Urinary bladder (tissue), 4 donors: ENCODE measurements around the gene PDE1C. TPM values are rescaled to one million over a fixed set of nuclear protein-coding genes. Genes with fewer than 3 reads are reported as not detected.

Experiments used
- DNase-seq: peaks from one replicate; pipeline ENCODE4 v3.0.0-alpha.2; 2015; ENCODE audit errors: extremely low spot score
- H3K27ac ChIP-seq: one replicate; pipeline ENCODE4 v1.5.1; 2013; ENCODE audit warnings: low read depth, mild to moderate bottlenecking, moderate library complexity
- H3K36me3 ChIP-seq: one replicate; pipeline ENCODE4 v1.6.1; 2013; ENCODE audit warnings: mild to moderate bottlenecking, moderate library complexity; ENCODE audit not compliant: insufficient read depth
- H3K4me1 ChIP-seq: one replicate; pipeline ENCODE4 v1.6.1; 2013; ENCODE audit warnings: mild to moderate bottlenecking, moderate library complexity; ENCODE audit not compliant: insufficient read depth
- H3K4me3 ChIP-seq: one replicate; pipeline ENCODE4 v1.5.1; 2013; ENCODE audit warnings: low read depth, low read length
- WGBS: extraction: QIAGEN DNeasy Blood & Tissue Kit; methylation state at CpG from one replicate; pipeline ENCODE4 v1.1.7; 2013; 5-methylcytosine and 5-hydroxymethylcytosine counted together
- polyA plus RNA-seq: library from polyadenylated mRNA; stranded (reverse); fragments of 200-250 nt; gene quantifications from one replicate; pipeline ENCODE4 v1.2.3, GENCODE V29; 2013
- total RNA-seq: library from RNA; depleted of rRNA; stranded (reverse); fragments of >200 nt; gene quantifications from one replicate; pipeline ENCODE4 v1.2.3, GENCODE V29; 2014
- donor health status: healthy with polysubstance abuse.
- donor health status: healthy.

Gene PDE1C
- total and polyA plus RNA-seq, 2 donors, result 15.9 to 20.4 TPM

DNA sequence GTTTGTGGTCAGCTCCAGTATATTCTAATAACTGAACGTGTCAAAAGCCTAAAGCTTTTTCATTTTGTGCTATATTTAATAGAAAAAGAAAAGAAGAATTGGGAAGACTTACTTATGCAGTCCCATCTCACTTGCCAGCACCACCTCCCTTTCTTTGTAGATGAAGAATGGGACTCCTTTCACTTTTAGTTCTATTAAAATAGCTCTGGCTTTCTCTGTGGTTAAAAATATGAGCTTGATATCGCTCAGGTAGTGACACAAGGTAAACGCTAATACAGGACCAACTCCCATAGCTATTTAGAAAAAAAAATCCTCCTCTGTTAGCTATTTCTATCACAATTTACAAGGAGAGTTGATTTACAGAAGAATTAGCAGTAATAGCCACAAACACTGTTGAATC is 176.8 kb downstream of the PDE1C start:
- H3K4me3 ChIP-seq, result no peak overlapping the region
- WGBS, result 85% methylated on average over 3 of the region's 3 CpGs
- no peaks in the 10 kb centered on the region for H3K4me1 ChIP-seq
- no peaks in the 10 kb centered on the region for H3K36me3 ChIP-seq
- no peak for DNase-seq
- H3K27ac ChIP-seq, result no peak overlapping the region

GRCh38 chr7:31892099-31892829 is 177.9 kb downstream of the PDE1C start:
- no peaks in the 10 kb centered on the region for H3K36me3 ChIP-seq
- H3K4me3 ChIP-seq, result no peak overlapping the region
- DNase-seq, result no peak
- no peaks in the 10 kb centered on the region for H3K4me1 ChIP-seq
- 84% methylated on average over 3 of the region's 3 CpGs for WGBS
- H3K27ac ChIP-seq, result no peak overlapping the region

DNA sequence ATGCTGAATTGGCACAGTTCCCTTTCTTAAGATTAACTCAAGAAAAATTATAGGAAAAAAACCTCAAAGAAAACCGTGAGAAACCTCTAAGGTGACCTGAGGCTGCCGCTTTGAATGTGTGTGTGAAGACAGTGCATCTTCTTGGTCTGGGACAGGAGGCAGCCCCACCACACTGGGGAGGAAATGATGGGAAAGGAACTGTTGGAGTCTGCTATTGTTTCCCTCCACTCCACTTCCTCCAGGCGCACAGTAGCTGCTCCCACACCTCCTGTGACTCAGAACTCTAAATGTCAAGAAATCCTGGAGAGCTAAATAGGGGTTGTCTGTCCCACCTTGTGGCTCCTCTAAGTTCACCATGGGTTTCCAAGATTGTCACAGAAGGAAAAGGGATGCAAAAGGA is 179.4 kb downstream of the PDE1C start:
- Histone ChIP-seq H3K4me1 (no peaks in the 10 kb centered on the region), H3K4me3 (no peak overlapping the region), H3K27ac (no peak overlapping the region), H3K36me3 (no peaks in the 10 kb centered on the region)
- WGBS, result 82% methylated on average over 3 of the region's 3 CpGs
- DNase-seq, result no peak

DNA sequence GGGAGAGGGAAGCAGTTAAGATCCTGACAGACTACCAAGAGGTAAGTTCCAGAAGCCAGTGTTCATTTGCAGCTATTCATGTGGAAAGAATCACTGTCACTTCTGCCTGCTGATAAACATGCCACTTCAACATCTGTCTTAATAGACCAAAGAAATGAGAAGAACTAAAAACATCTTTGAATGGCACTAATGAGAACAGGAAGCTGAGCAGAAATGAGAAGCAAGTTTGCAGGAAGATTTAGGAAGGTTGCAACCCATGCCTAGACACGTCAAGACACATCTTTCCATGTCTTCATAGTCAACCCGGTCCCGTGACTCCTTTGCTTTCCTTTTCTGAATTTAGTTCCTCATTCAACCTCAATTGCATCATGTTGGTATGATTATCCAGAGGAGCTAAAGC is 180.0 kb downstream of the PDE1C start:
- 47% methylated on average over 3 of the region's 3 CpGs for WGBS
- no peak overlapping the region for H3K27ac ChIP-seq
- no peaks in the 10 kb centered on the region for H3K4me1 ChIP-seq
- no peak for DNase-seq
- H3K36me3 ChIP-seq, result no peaks in the 10 kb centered on the region
- H3K4me3 ChIP-seq, result no peak overlapping the region

- no peaks in the 10 kb centered on the region for H3K4me1 ChIP-seq
- no peaks in the 10 kb centered on the region for H3K36me3 ChIP-seq
- WGBS, result 98% methylated on average over 2 of the region's 2 CpGs
- no peak overlapping the region for H3K27ac ChIP-seq
- no peak for DNase-seq
- H3K4me3 ChIP-seq, result no peak overlapping the region
These were observed 183.2 kb downstream of the PDE1C start for GRCh38 chr7:31887006-31887405.

GRCh38 chr7:31885171-31885570 is 185.0 kb downstream of the PDE1C start:
- Histone ChIP-seq H3K4me1 (no peaks in the 10 kb centered on the region), H3K36me3 (no peaks in the 10 kb centered on the region), H3K4me3 (no peak overlapping the region), H3K27ac (no peak overlapping the region)
- 64% methylated on average over 2 of the region's 2 CpGs for WGBS
- no peak for DNase-seq

DNA sequence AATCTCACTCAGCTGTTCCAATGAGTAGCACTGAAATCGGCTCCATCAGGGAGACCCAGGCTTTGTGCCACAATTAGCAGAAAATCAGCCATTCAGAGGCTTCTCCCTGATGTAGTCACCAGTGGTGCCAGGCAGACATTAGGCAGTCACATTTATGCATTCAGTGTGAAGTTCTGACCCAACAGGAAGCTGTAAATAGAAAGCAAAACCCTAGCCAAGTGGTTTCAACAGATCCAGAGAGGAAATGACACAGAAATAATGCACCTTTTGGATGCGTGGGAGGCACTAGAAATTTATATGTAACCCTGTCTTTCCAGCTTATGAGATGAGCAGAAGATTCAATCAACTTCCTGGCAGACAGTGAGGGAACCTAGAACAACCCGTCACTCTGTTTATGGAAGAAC is 186.4 kb downstream of the PDE1C start:
- no peak overlapping the region for H3K4me3 ChIP-seq
- no peaks in the 10 kb centered on the region for H3K4me1 ChIP-seq
- H3K27ac ChIP-seq, result no peak overlapping the region
- no peaks in the 10 kb centered on the region for H3K36me3 ChIP-seq
- DNase-seq, result no peak
- WGBS, result 30% methylated on average over 3 of the region's 3 CpGs

GRCh38 chr7:31882187-31882586 is 188.0 kb downstream of the PDE1C start:
- Histone ChIP-seq H3K27ac (no peak overlapping the region), H3K4me1 (no peaks in the 10 kb centered on the region), H3K36me3 (no peaks in the 10 kb centered on the region), H3K4me3 (no peak overlapping the region)
- WGBS, result 64% methylated on average over 4 of the region's 4 CpGs
- DNase-seq, result no peak

DNA sequence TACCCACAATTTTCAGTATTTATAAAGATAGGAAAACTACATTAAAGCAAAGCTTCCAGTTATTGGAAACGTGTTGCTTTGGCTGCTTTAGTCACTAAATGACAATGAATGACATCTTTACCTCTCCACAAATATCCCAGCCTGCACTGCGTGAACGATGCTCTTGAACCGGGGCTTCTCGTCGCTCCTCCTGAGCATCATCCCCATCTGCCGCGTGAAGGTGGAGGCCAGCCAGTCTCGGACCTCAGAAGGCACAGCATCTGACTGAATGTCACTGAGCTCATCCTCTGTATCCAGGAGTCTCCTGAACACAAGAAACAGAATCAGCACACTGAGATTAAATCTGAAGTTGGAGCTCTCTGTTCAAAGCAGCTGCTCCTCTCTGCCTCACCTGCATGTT is 191.3 kb downstream of the PDE1C start:
- DNase-seq, result no peak
- Histone ChIP-seq H3K4me1 (no peaks in the 10 kb centered on the region), H3K27ac (no peak overlapping the region), H3K36me3 (no peaks in the 10 kb centered on the region), H3K4me3 (no peak overlapping the region)
- WGBS, result 89% methylated on average over 9 of the region's 9 CpGs

DNA sequence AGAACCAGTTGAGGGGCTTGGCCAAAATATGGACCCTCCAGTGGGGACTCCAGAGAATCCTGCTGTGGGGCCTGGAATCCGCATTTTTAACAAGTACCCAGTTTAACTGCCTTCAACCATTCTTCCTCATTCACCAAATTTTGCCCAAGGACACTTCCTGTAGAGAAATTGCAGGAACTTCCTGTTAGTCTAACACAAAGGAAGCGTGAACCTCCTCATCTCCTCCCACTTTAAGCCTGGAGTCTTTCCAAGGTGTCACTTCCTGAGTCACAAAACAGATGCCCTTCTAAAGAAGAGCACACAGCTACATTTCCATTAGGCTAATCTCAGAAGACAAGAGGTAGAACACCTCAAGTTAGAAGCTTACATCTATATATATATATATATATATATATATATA is 194.8 kb downstream of the PDE1C start:
- no peaks in the 10 kb centered on the region for H3K36me3 ChIP-seq
- no peak for DNase-seq
- WGBS, result 70% methylated on average over 2 of the region's 2 CpGs
- no peaks in the 10 kb centered on the region for H3K4me1 ChIP-seq
- no peak overlapping the region for H3K27ac ChIP-seq
- no peak overlapping the region for H3K4me3 ChIP-seq

GRCh38 chr7:31874631-31875386 is 195.4 kb downstream of the PDE1C start:
- H3K36me3 ChIP-seq, result no peaks in the 10 kb centered on the region
- DNase-seq, result no peak
- no peaks in the 10 kb centered on the region for H3K4me1 ChIP-seq
- no peak overlapping the region for H3K4me3 ChIP-seq
- WGBS, result 92% methylated on average over 4 of the region's 4 CpGs
- no peak overlapping the region for H3K27ac ChIP-seq

DNA sequence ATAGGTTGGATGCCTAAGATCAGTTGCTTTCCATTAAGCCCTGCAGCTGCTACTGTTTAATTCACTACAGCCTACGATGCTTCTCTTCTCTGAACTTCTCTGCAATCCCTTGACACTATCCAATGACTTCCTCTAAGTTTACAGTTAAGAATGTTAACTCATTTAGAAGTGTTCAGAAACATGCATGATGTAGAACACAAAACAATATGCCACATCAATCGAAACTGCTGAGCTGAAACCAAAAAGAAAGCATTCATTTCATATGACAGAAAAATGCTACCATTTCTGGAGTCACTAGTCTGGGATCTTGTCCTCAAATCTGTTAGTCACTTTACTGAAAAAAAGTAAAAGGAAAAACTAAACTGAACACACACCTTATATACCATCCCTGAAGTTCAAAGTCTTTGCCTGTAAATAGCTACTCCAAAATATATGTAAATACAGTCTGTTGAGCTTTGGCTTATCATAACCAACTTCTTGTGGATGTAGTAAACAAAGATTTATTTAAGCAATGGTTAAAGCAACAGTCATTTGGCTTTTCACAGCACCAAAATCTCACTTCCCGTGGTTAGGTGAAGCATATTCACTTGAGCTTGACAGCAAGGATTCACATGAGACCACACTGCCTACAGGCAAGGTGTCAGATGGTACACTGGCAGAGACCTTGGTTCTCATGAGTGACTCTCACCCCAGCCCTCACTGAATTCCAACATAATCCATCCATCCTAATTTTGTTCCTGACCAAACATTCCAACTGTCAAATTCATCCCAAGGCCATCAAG is 196.2 kb downstream of the PDE1C start:
- no peak for DNase-seq
- H3K4me3 ChIP-seq, result no peak overlapping the region
- H3K27ac ChIP-seq, result no peak overlapping the region
- no peaks in the 10 kb centered on the region for H3K36me3 ChIP-seq
- no peaks in the 10 kb centered on the region for H3K4me1 ChIP-seq
- 64% methylated on average over 3 of the region's 3 CpGs for WGBS

DNA sequence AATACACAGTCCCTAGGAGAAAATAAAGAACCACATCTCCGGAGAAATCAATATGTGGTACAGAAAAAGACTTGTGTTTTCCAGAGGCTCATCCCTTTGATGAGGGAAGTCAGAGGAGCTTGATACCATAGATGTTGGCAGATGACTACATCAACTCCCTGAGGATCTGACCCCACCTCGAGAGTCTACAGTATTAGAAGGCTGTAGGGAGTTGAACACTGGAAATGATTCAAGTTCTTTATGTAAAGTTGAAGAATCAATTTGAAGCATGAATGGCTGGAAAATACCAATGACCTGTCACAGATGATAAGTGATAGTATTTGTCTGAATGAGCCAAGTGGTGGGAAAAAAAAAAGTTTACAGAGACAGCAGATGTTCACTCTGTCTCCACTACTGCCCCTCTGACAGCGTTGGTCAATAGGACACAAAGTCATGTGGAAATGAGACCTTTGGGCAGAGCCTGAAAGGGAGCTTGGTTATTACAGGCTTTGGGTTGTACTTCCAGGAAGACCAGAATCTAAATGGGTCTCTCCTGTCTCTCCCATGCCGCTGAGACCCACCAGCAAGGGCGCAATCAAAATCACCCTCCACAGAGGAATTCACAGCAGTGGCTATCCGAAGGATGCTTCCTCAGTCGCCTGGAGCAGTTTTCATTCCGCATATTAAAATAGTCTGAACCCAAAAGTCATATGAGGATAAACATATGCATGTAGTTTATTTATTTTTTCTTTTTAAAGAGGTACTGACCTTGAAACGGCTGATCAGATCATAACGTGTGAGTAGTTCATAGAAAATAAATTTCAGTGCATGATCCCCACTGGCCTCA is 197.4 kb downstream of the PDE1C start:
- Histone ChIP-seq H3K4me3 (no peak overlapping the region), H3K27ac (no peak overlapping the region), H3K36me3 (no peaks in the 10 kb centered on the region), H3K4me1 (no peaks in the 10 kb centered on the region)
- DNase-seq, result no peak
- 85% methylated on average over 10 of the region's 10 CpGs for WGBS
